PC-9 (cell line): Measurements from ENCODE around the gene OR51B2. TPM values are rescaled to one million over a fixed set of nuclear protein-coding genes. Genes with fewer than 3 reads are reported as not detected.

Experiments
- BruUV-seq: library from RNA; stranded (reverse); fragments of 400-500 nt; replicated peaks from 2 replicates; lab custom pipeline; 2021; lab: Mats Ljungman, UMichigan
- CTCF ChIA-PET: fragments of 300-600 bp; sonication (Branson Sonifier 250); formaldehyde crosslinking; loops from one replicate; lab custom pipeline; 2022; ENCODE audit warnings: antibody characterized with exemption; lab: Charles Lee
- POLR2A ChIA-PET: fragments of 300-600 bp; sonication (Branson Sonifier 250); formaldehyde crosslinking; loops from one replicate; lab custom pipeline; 2022; ENCODE audit warnings: antibody characterized with exemption; ENCODE audit not compliant: unreplicated experiment; lab: Charles Lee
- DNase-seq, 2 experiments: peaks; one replicate each; pipeline versions ENCODE4 v3.0.0 to v3.0.0-alpha.2; 2015 to 2022; ENCODE audit warnings: mixed read lengths in 1 of 2
- H2AFZ ChIP-seq: fragments of 200-600 bp; sonication (generic); 2 replicates; pipeline ENCODE4 v1.8.1; 2017; ENCODE audit warnings: antibody characterized with exemption
- H3F3A ChIP-seq: fragments of 200-600 bp; sonication (generic); 2 replicates; pipeline ENCODE4 v1.8.1; 2017; ENCODE audit warnings: antibody characterized with exemption, mild to moderate bottlenecking, low read depth; ENCODE audit not compliant: insufficient read depth
- H3K27ac ChIP-seq: fragments of 200-600 bp; sonication (generic); 2 replicates; pipeline ENCODE4 v1.6.1; 2016; ENCODE audit warnings: mixed run types
- H3K27me3 ChIP-seq: fragments of 200-600 bp; sonication (generic); 2 replicates; pipeline ENCODE4 v1.6.1; 2016; ENCODE audit warnings: low read depth, mixed run types; ENCODE audit not compliant: insufficient read depth
- H3K36me3 ChIP-seq: fragments of 200-600 bp; sonication (generic); 2 replicates; pipeline ENCODE4 v1.6.1; 2016; ENCODE audit warnings: low read depth, mixed run types
- H3K4me1 ChIP-seq: fragments of 200-600 bp; sonication (generic); replicated peaks from 2 replicates; pipeline ENCODE4 v1.6.1; 2016; ENCODE audit warnings: mixed run types; ENCODE audit not compliant: insufficient read depth
- H3K4me2 ChIP-seq: fragments of 200-600 bp; sonication (generic); 2 replicates; pipeline ENCODE4 v1.6.1; 2017; ENCODE audit warnings: mixed run types
- H3K4me3 ChIP-seq: fragments of 200-600 bp; sonication (generic); 2 replicates; pipeline ENCODE4 v1.6.1; 2016; ENCODE audit warnings: mixed run types
- H3K79me2 ChIP-seq: fragments of 200-600 bp; sonication (generic); 2 replicates; pipeline ENCODE4 v1.6.1; 2017; ENCODE audit warnings: low read depth, mixed run types
- H3K9me2 ChIP-seq: fragments of 200-600 bp; sonication (generic); 2 replicates; pipeline ENCODE4 v1.8.1; 2017; ENCODE audit warnings: mild to moderate bottlenecking; ENCODE audit not compliant: insufficient read depth
- H3K9me3 ChIP-seq: fragments of 200-600 bp; sonication (generic); 2 replicates; pipeline ENCODE4 v1.8.1; 2016; ENCODE audit warnings: low read depth; ENCODE audit not compliant: insufficient read depth
- H4K20me1 ChIP-seq: fragments of 200-600 bp; sonication (generic); 2 replicates; pipeline ENCODE4 v1.8.1; 2017; ENCODE audit not compliant: insufficient read depth
- CTCF ChIP-seq: fragments of 200-600 bp; sonication (generic); conservative IDR thresholded peaks from 2 replicates; pipeline ENCODE4 v1.6.1; 2017; ENCODE audit warnings: mixed run types, antibody characterized with exemption, mild to moderate bottlenecking, moderate library complexity
- EZH2 ChIP-seq: fragments of 200-600 bp; sonication (generic); IDR thresholded peaks from 2 replicates; pipeline ENCODE4 v1.8.0; 2017; ENCODE audit warnings: antibody characterized with exemption, low read depth
- intact Hi-C: fragments of 100-400 bp; cut with micrococcal nuclease; formaldehyde crosslinking; loops from one replicate; pipeline ENCODE4 v1.10.0; 2022; ENCODE audit not compliant: unreplicated experiment
- total RNA-seq: library from RNA; stranded (reverse); gene quantifications from 2 replicates; pipeline ENCODE4 v1.2.3, GENCODE V29; 2021

Gene OR51B2
- total RNA-seq, 1 experiment from 2014 or later: not detected

- intact Hi-C loops: no loop called here
- no peak for TF ChIP-seq EZH2
- TF ChIP-seq CTCF: no peak
Measured at GRCh38 chr11:5293028-5293427, 31.1 kb downstream of the OR51B2 start.

GRCh38 chr11:5291207-5291838 lies 32.8 kb downstream of the OR51B2 start:
- no peaks in the 10 kb centered on the region for H3K9me2 ChIP-seq
- intact Hi-C loops: loop anchor here (1.0 to 2.0 kb wide), 2 partner anchors 86 to 167 kb away; no protein-coding TSS in a partner anchor
- ChIA-PET POLR2A (interaction anchor here (0.6 kb wide), 1 partner anchor 755 kb away, joined by 6 read pairs; no protein-coding TSS in a partner anchor), CTCF (no interaction called here)
- H3K27ac ChIP-seq: no peak overlapping the region
- DNase-seq: no peak
- no peaks in the 10 kb centered on the region for H3F3A ChIP-seq
- H3K36me3 ChIP-seq: no peaks in the 10 kb centered on the region
- H3K27me3 ChIP-seq: no peaks in the 10 kb centered on the region
- no peak overlapping the region for H3K4me3 ChIP-seq
- BruUV-seq: no TSS peak
- TF ChIP-seq EZH2 (no peak), CTCF (peak; percentile 58)
- H3K4me2 ChIP-seq: no peak overlapping the region
- no peaks in the 10 kb centered on the region for H3K9me3 ChIP-seq
- H3K4me1 ChIP-seq: no peaks in the 10 kb centered on the region
- H2AFZ ChIP-seq: no peak overlapping the region
- H3K79me2 ChIP-seq: no peaks in the 10 kb centered on the region
- H4K20me1 ChIP-seq: no peaks in the 10 kb centered on the region

More at GRCh38 chr11:5293028-5293427, 31.1 kb downstream of the OR51B2 start:
- no peak overlapping the region for H2AFZ ChIP-seq
- no peaks in the 10 kb centered on the region for H3K27me3 ChIP-seq
- H3K4me3 ChIP-seq: no peak overlapping the region
- POLR2A ChIA-PET: no interaction called here
- no peak for DNase-seq
- H3K9me2 ChIP-seq: no peaks in the 10 kb centered on the region
- no peaks in the 10 kb centered on the region for H3K36me3 ChIP-seq
- no peaks in the 10 kb centered on the region for H3K4me1 ChIP-seq
- CTCF ChIA-PET: no interaction called here
- BruUV-seq: no TSS peak
- H3F3A ChIP-seq: no peaks in the 10 kb centered on the region
- no peaks in the 10 kb centered on the region for H4K20me1 ChIP-seq
- H3K4me2 ChIP-seq: no peak overlapping the region
- no peaks in the 10 kb centered on the region for H3K9me3 ChIP-seq
- no peak overlapping the region for H3K27ac ChIP-seq
- H3K79me2 ChIP-seq: no peaks in the 10 kb centered on the region

- Histone ChIP-seq H2AFZ (no peak overlapping the region), H3K4me2 (no peak overlapping the region), H3K9me3 (no peaks in the 10 kb centered on the region), H3K9me2 (no peaks in the 10 kb centered on the region), H3K4me3 (no peak overlapping the region), H3K79me2 (no peaks in the 10 kb centered on the region), H4K20me1 (no peaks in the 10 kb centered on the region), H3K36me3 (no peaks in the 10 kb centered on the region), H3K27me3 (no peaks in the 10 kb centered on the region), H3K4me1 (no peaks in the 10 kb centered on the region), H3F3A (no peaks in the 10 kb centered on the region), H3K27ac (no peak overlapping the region)
- ChIA-PET POLR2A (no interaction called here), CTCF (no interaction called here)
- BruUV-seq: no TSS peak
- no peak for TF ChIP-seq CTCF
- TF ChIP-seq EZH2: no peak
- no peak for DNase-seq
- intact Hi-C loops: loop anchor here (2.0 kb wide), 1 partner anchor 165 kb away; no protein-coding TSS in a partner anchor
Measured at GRCh38 chr11:5290106-5290505, 34.0 kb downstream of the OR51B2 start.
